CD4-positive, alpha-beta memory T cell (primary cell): ENCODE results near the gene TNFAIP2. TPM values are rescaled to one million over a fixed set of nuclear protein-coding genes. Genes with fewer than 3 reads are reported as not detected.

Experiments used
- CTCF ChIA-PET: fragments of 350-600 bp; sonication (Branson Sonifier 250); formaldehyde crosslinking; loops from one replicate; lab custom pipeline; 2021; ENCODE audit warnings: inconsistent platforms; ENCODE audit not compliant: partially characterized antibody; lab: Charles Lee
- POLR2A ChIA-PET: fragments of 350-600 bp; sonication (Branson Sonifier 250); formaldehyde crosslinking; loops from one replicate; lab custom pipeline; 2021; ENCODE audit not compliant: partially characterized antibody; lab: Charles Lee
- DNase-seq, 5 donors: peaks; one replicate each; pipeline versions ENCODE4 v3.0.0 to v3.0.0-alpha.2; 2020 to 2022; ENCODE audit warnings: mixed read lengths in 1 of 5
- H3K27ac ChIP-seq: one replicate; pipeline ENCODE4 v1.7.0; 2013; ENCODE audit warnings: low read depth, low read length
- H3K27me3 ChIP-seq: 2 replicates; pipeline ENCODE4 v1.7.0; 2013; ENCODE audit warnings: mild to moderate bottlenecking, low read length, moderate library complexity; ENCODE audit not compliant: insufficient read depth
- H3K36me3 ChIP-seq: 2 replicates; pipeline ENCODE4 v1.7.0; 2013; ENCODE audit warnings: mild to moderate bottlenecking, low read length, moderate library complexity; ENCODE audit not compliant: insufficient read depth
- H3K4me1 ChIP-seq: 2 replicates; pipeline ENCODE4 v1.7.0; 2013; ENCODE audit warnings: mild to moderate bottlenecking, low read length, moderate library complexity; ENCODE audit not compliant: insufficient read depth
- H3K4me3 ChIP-seq, 2 donors: one replicate each; pipeline ENCODE4 v1.7.0; 2013; ENCODE audit warnings: low read length in 2 of 2, mild to moderate bottlenecking in 1 of 2
- H3K9me3 ChIP-seq, 2 donors: one replicate each; pipeline ENCODE4 v1.7.0; 2013; ENCODE audit warnings: low read length in 2 of 2, control low read depth in 1 of 2; ENCODE audit not compliant: control insufficient read depth in 1 of 2
- H3K27ac Mint-ChIP-seq, 7 donors: one replicate each; pipeline ENCODE4 v1.8.0; 2020 to 2021; ENCODE audit warnings: mixed read lengths in 7 of 7, mild to moderate bottlenecking in 6 of 7, inconsistent platforms in 3 of 7, moderate library complexity in 3 of 7
- H3K27me3 Mint-ChIP-seq, 2 donors: one replicate each; pipeline ENCODE4 v1.8.0; 2020 to 2021; ENCODE audit warnings: mixed read lengths in 2 of 2
- H3K36me3 Mint-ChIP-seq, 2 donors: one replicate each; pipeline ENCODE4 v1.8.0; 2020 to 2021; ENCODE audit warnings: mixed read lengths in 2 of 2, inconsistent platforms in 1 of 2, mild to moderate bottlenecking in 1 of 2
- H3K4me1 Mint-ChIP-seq, 4 donors: one replicate each; pipeline ENCODE4 v1.8.0; 2020 to 2021; ENCODE audit warnings: mixed read lengths in 4 of 4, mild to moderate bottlenecking in 1 of 4
- H3K4me3 Mint-ChIP-seq, 8 donors: one replicate each; pipeline ENCODE4 v1.8.0; 2020 to 2021; ENCODE audit warnings: mixed read lengths in 8 of 8, mild to moderate bottlenecking in 7 of 8, moderate library complexity in 6 of 8, inconsistent platforms in 3 of 8
- H3K9me3 Mint-ChIP-seq, 8 donors: one replicate each; pipeline ENCODE4 v1.8.0; 2020 to 2021; ENCODE audit warnings: mixed read lengths in 8 of 8, mild to moderate bottlenecking in 5 of 8, inconsistent platforms in 3 of 8, moderate library complexity in 1 of 8
- intact Hi-C: fragments of 100-400 bp; cut with micrococcal nuclease; formaldehyde crosslinking; loops from one replicate; pipeline ENCODE4 v1.15.1; 2023
- polyA plus RNA-seq, 2 donors: library from polyadenylated mRNA; unstranded; fragments of 300-500 nt; fragmentation: Illumina TruSeq; gene quantifications; one replicate each; pipeline ENCODE4 v1.2.3, GENCODE V29; 2021
- total RNA-seq, 2 experiments: library from RNA; stranded (reverse); gene quantifications; one replicate each; pipeline ENCODE4 v1.2.3, GENCODE V29; 2021

The TNFAIP2 gene
- total and polyA plus RNA-seq, 4 experiments from 2014 or later, result 5.1 to 5.8 TPM; not detected in 2

DNA sequence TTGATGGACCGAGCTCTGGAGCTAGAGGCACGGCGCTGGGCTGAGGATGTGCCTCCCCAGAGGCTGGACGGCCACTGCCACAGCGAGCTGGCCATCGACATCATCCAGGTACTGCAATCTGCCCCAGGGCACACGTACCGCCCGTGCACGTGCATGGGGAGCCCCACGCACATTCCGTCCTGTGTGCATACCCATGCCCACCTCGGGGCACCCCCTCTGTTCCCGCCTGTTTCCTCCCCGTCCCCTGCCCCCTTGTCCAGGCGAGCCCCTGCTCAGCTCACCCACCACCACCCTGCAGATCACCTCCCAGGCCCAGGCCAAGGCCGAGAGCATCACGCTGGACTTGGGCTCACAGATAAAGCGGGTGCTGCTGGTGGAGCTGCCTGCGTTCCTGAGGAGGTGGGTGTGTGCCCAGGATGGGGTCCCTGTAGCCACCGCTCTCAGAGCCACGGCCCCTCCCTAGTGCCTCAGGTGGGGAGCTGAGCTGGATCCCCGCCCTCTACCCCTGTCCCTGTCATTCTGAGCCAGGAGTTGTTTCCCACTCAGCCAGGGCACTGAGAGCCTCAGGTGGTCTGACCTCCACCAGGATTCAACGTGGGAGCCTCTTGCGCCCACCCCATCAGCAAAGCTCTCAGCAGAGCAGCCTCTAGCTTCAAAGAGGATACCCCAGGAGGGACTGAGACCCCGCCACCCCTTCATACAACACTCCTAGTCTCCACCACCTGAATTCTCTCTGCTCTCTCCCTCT is 6.9 kb downstream of the TNFAIP2 start:
- Mint-ChIP-seq H3K9me3 (no peaks in the 10 kb centered on the region), H3K27ac (no peak overlapping the region), H3K4me3 (no peak overlapping the region), H3K4me1 (no peaks in the 10 kb centered on the region), H3K36me3 (no peaks in the 10 kb centered on the region), H3K27me3 (peaks cover 3 to 4% of the 10 kb centered on the region in 2 donors)
- Histone ChIP-seq H3K4me1 (no peaks in the 10 kb centered on the region), H3K27ac (no peak overlapping the region), H3K4me3 (no peak overlapping the region), H3K27me3 (no peaks in the 10 kb centered on the region), H3K9me3 (no peaks in the 10 kb centered on the region), H3K36me3 (no peaks in the 10 kb centered on the region)
- intact Hi-C loops, result no loop called here
- ChIA-PET CTCF (no interaction called here), POLR2A (no interaction called here)
- DNase-seq, result no peak

DNA sequence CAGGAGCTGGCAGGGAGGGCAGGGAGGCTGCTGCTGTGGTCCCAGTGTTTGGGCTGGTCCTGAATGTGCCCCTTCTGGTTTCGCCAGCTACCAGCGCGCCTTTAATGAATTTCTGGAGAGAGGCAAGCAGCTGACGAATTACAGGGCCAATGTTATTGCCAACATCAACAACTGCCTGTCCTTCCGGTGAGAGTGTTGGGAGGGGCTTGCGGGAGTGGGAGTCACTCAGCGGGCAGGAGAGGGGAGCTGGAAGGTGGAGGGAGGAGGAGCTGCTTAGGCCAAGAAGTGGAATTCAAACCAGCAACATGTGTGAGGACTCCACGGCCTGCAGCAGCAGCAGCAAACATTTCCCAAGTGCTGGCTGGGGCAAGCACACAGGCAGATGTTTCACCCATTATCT is 7.7 kb downstream of the TNFAIP2 start:
- Mint-ChIP-seq H3K27me3 (peaks cover 3 to 4% of the 10 kb centered on the region in 2 donors), H3K4me3 (no peak overlapping the region), H3K4me1 (no peaks in the 10 kb centered on the region), H3K9me3 (no peaks in the 10 kb centered on the region), H3K36me3 (no peaks in the 10 kb centered on the region), H3K27ac (peak overlapping the region in 1 of 7 donors; percentile 57)
- ChIA-PET POLR2A (no interaction called here), CTCF (no interaction called here)
- no peaks in the 10 kb centered on the region for H3K9me3 ChIP-seq
- no peaks in the 10 kb centered on the region for H3K4me1 ChIP-seq
- no peaks in the 10 kb centered on the region for H3K36me3 ChIP-seq
- H3K27me3 ChIP-seq, result no peaks in the 10 kb centered on the region
- DNase-seq, result no peak
- no peak overlapping the region for H3K27ac ChIP-seq
- intact Hi-C loops, result no loop called here
- H3K4me3 ChIP-seq, result no peak overlapping the region

DNA sequence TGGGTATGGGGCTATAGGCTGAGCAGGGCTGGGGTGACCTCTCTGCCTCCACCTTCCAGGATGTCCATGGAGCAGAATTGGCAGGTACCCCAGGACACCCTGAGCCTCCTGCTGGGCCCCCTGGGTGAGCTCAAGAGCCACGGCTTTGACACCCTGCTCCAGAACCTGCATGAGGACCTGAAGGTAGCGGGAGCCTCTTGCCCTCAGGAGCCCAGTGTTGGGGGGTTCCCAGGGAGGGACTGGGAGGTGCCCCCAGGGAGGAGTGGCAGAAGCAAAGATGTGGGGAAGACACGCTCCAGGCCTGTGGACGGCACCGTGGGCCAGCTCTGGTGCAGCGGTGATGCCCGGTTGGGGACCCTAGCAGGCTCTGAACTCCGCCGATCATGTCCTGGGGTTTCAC is 8.3 kb downstream of the TNFAIP2 start:
- no peak overlapping the region for H3K27ac ChIP-seq
- no peaks in the 10 kb centered on the region for H3K4me1 ChIP-seq
- H3K4me3 Mint-ChIP-seq, result no peak overlapping the region
- H3K36me3 ChIP-seq, result no peaks in the 10 kb centered on the region
- no peak for DNase-seq
- CTCF ChIA-PET, result no interaction called here
- H3K9me3 ChIP-seq, result no peaks in the 10 kb centered on the region
- H3K4me1 Mint-ChIP-seq, result no peaks in the 10 kb centered on the region
- POLR2A ChIA-PET, result no interaction called here
- no peaks in the 10 kb centered on the region for H3K36me3 Mint-ChIP-seq
- H3K27me3 ChIP-seq, result no peaks in the 10 kb centered on the region
- intact Hi-C loops, result no loop called here
- no peaks in the 10 kb centered on the region for H3K9me3 Mint-ChIP-seq
- H3K27me3 Mint-ChIP-seq, result peaks cover 3 to 4% of the 10 kb centered on the region in 2 donors
- H3K4me3 ChIP-seq, result no peak overlapping the region
- no peak overlapping the region for H3K27ac Mint-ChIP-seq

DNA sequence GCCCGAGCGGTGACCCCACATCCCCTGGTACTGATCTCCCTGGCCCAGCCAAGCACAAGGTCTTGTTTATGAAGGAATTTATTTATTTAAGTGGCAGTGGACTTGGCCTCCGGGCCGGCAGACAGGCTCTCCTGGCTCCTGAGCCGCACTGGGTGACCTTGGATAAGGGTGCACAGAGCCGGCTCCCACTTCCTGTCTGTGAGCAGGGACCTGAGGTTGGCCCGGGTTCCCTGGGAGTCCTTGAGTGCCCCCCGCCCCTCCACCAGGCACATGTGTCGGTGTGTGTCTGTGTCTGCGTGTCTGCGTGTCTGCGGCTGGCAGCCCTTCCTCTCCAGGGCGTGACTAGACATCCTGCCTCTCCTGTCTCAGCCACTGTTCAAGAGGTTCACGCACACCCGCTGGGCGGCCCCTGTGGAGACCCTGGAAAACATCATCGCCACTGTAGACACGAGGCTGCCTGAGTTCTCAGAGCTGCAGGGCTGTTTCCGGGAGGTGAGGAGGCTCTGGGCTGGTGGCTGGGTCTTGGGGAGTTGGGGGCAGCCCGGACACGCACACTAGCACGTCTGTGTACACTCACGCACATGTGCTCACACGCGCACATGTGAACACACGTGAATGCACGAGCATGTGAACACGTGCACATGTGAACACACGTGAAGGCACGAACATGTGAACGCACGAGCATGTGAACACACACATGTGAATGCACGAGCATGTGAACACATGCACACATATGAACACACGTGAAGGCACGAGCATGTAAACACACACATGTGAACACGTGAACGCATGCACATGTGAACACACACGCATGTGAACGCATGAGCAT is 9.3 kb downstream of the TNFAIP2 start:
- POLR2A ChIA-PET, result no interaction called here
- Histone ChIP-seq H3K4me3 (no peak overlapping the region), H3K36me3 (no peaks in the 10 kb centered on the region), H3K27ac (no peak overlapping the region), H3K9me3 (no peaks in the 10 kb centered on the region), H3K27me3 (no peaks in the 10 kb centered on the region), H3K4me1 (no peaks in the 10 kb centered on the region)
- CTCF ChIA-PET, result no interaction called here
- no peaks in the 10 kb centered on the region for H3K9me3 Mint-ChIP-seq
- no peak overlapping the region for H3K27ac Mint-ChIP-seq
- no peaks in the 10 kb centered on the region for H3K36me3 Mint-ChIP-seq
- DNase-seq, result no peak
- no peak overlapping the region for H3K4me3 Mint-ChIP-seq
- H3K4me1 Mint-ChIP-seq, result no peaks in the 10 kb centered on the region
- intact Hi-C loops, result no loop called here
- peaks cover 3 to 4% of the 10 kb centered on the region in 2 donors for H3K27me3 Mint-ChIP-seq

DNA sequence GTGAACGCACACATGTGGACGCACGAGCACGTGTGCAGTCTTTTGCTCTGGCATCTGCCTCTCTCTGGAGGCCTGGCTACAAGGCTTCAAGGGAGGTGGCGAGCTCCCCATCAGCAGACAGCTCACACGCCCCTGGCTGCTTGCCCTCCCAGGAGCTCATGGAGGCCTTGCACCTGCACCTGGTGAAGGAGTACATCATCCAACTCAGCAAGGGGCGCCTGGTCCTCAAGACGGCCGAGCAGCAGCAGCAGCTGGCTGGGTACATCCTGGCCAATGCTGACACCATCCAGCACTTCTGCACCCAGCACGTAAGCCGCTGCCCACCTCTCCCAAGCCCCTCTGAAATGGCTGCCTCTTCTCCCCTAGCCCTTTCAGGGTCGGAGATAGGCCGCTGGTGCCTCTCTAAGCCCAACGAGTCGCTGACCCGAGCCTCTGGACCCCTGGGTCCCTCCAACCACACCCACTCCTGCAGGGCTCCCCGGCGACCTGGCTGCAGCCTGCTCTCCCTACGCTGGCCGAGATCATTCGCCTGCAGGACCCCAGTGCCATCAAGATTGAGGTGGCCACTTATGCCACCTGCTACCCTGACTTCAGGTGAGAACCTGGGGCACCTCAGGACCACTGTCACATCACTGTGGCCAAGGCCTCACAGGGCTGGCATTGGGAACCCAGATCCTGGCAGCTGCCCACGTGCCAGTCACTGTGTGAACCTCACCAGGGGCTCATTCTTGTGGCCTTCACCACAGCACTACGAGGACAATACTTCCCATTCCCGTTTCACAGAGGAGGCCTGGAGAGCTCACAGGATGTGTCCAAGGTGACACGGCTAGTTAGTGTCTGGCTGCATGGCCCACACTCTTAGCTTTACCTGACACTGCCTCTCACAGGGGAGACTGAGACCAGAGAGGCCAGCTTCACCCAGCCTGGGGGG is 10.2 kb downstream of the TNFAIP2 start:
- Mint-ChIP-seq H3K27me3 (peaks cover 2 to 4% of the 10 kb centered on the region in 2 donors), H3K4me1 (no peaks in the 10 kb centered on the region), H3K27ac (no peak overlapping the region), H3K9me3 (no peaks in the 10 kb centered on the region), H3K36me3 (no peaks in the 10 kb centered on the region), H3K4me3 (no peak overlapping the region)
- H3K27ac ChIP-seq, result no peak overlapping the region
- H3K9me3 ChIP-seq, result no peaks in the 10 kb centered on the region
- H3K4me1 ChIP-seq, result no peaks in the 10 kb centered on the region
- no peak for DNase-seq
- CTCF ChIA-PET, result no interaction called here
- POLR2A ChIA-PET, result no interaction called here
- intact Hi-C loops, result no loop called here
- H3K36me3 ChIP-seq, result no peaks in the 10 kb centered on the region
- H3K27me3 ChIP-seq, result no peaks in the 10 kb centered on the region
- H3K4me3 ChIP-seq, result no peak overlapping the region

DNA sequence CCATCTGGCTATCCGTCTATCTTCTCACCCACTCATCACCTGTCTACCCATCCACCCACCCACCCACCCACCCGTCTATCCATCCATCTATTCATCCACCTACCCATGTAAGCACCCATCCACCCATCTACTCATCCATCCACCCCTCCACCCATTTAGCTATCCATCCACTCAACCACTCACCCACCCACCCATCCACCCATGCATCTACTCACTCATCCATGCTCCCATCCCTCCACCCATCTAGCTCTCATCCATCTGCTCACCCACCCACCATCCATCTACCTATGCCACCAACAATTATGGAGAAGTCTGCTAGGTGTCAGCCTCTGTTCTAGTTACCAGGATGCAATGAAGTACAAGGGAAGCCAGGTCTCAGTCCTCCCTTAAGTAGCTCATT is 11.1 kb downstream of the TNFAIP2 start:
- no peaks in the 10 kb centered on the region for H3K9me3 ChIP-seq
- Mint-ChIP-seq H3K4me3 (no peak overlapping the region), H3K27me3 (peaks cover 1 to 2% of the 10 kb centered on the region in 2 donors), H3K27ac (no peak overlapping the region), H3K4me1 (no peaks in the 10 kb centered on the region), H3K36me3 (no peaks in the 10 kb centered on the region), H3K9me3 (no peaks in the 10 kb centered on the region)
- intact Hi-C loops, result no loop called here
- no peak overlapping the region for H3K4me3 ChIP-seq
- no peaks in the 10 kb centered on the region for H3K36me3 ChIP-seq
- CTCF ChIA-PET, result no interaction called here
- no peak overlapping the region for H3K27ac ChIP-seq
- POLR2A ChIA-PET, result no interaction called here
- no peak for DNase-seq
- no peaks in the 10 kb centered on the region for H3K4me1 ChIP-seq
- no peaks in the 10 kb centered on the region for H3K27me3 ChIP-seq

DNA sequence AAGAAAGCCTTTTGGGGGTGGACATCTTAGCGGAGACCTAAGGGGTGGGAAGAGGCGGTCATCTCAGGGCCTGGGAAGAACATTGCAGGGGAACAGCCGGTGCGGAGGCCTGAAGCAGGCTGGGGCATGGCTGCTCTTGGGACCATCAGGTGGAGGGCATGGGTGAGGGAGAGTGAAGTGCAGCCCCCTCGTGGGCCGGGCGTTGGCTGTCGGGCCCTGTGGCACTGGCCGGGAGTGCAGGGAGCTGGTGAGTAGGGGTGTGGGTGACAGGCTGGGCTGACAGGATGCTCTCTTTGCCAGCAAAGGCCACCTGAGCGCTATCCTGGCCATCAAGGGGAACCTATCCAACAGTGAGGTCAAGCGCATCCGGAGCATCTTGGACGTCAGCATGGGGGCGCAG is 11.7 kb downstream of the TNFAIP2 start:
- POLR2A ChIA-PET, result no interaction called here
- Histone ChIP-seq H3K4me3 (no peak overlapping the region), H3K4me1 (no peaks in the 10 kb centered on the region), H3K27me3 (no peaks in the 10 kb centered on the region), H3K36me3 (no peaks in the 10 kb centered on the region), H3K9me3 (no peaks in the 10 kb centered on the region), H3K27ac (no peak overlapping the region)
- Mint-ChIP-seq H3K9me3 (no peaks in the 10 kb centered on the region), H3K4me1 (no peaks in the 10 kb centered on the region), H3K4me3 (no peak overlapping the region), H3K27ac (no peak overlapping the region), H3K27me3 (peaks cover 4 to 5% of the 10 kb centered on the region in 2 donors), H3K36me3 (no peaks in the 10 kb centered on the region)
- intact Hi-C loops, result no loop called here
- CTCF ChIA-PET, result interaction anchor here (0.6 kb wide), 1 partner anchor 786 kb away, joined by 5 read pairs; no protein-coding TSS in a partner anchor
- no peak for DNase-seq
